GM12875 (cell line): Measurements from ENCODE around the gene CCT6B.
"Not testable (repeated sequence)": the region's sequence is repeated elsewhere in the genome, so short reads cannot be mapped to it uniquely, and the experiment has no call there.

Experiments used
- H3K4me3 ChIP-seq: one replicate; pipeline ENCODE4 v1.5.1; 2011; ENCODE audit warnings: low read depth, low read length, control low read depth
- CTCF ChIP-seq: IDR thresholded peaks from 2 replicates; pipeline ENCODE4 v1.5.1; 2011; ENCODE audit warnings: low read depth, mild to moderate bottlenecking, control low read depth, inconsistent platforms, low read length, moderate library complexity, borderline replicate concordance; ENCODE audit not compliant: insufficient read depth

Gene CCT6B

GRCh38 chr17:34980353-34980680, 19.1 kb upstream of the CCT6B start, which contains the start of gene LIG3:
Gene LIG3 (plus strand): TSS chr17:34980512. CDS start chr17:34983006, 2,494 bp downstream.
- no peak for TF ChIP-seq CTCF

GRCh38 chr17:34979650-34980352, 18.5 kb upstream of the CCT6B start:
- peak overlapping the region; percentile 98 for H3K4me3 ChIP-seq
- TF ChIP-seq CTCF = no peak

More at GRCh38 chr17:34980353-34980680, 19.1 kb upstream of the CCT6B start, which contains the start of gene LIG3:
- H3K4me3 ChIP-seq = peak within 1 kb of the TSS; percentile 98

GRCh38 chr17:34979153-34979552, 17.9 kb upstream of the CCT6B start:
- TF ChIP-seq CTCF = no peak
- no peak overlapping the region for H3K4me3 ChIP-seq

GRCh38 chr17:34974794-34975785, 13.8 kb upstream of the CCT6B start:
- H3K4me3 ChIP-seq = no peak overlapping the region
- TF ChIP-seq CTCF = no peak

GRCh38 chr17:34974179-34974578, 12.9 kb upstream of the CCT6B start:
- no peak overlapping the region for H3K4me3 ChIP-seq
- no peak for TF ChIP-seq CTCF

GRCh38 chr17:34958438-34958837, 2.8 kb downstream of the CCT6B start:
- no peak overlapping the region for H3K4me3 ChIP-seq
- no peak for TF ChIP-seq CTCF

- H3K4me3 ChIP-seq = not testable (repeated sequence)
Observed at GRCh38 chr17:34950780-34951179, 10.5 kb downstream of the CCT6B start.
